HG03521 (cell line): ENCODE results near the gene YAF2.

Experiments
- ATAC-seq: cut with Tn5 transposase; IDR thresholded peaks from one replicate; pipeline ENCODE4 v1.9.1; 2021; ENCODE audit warnings: mild to moderate bottlenecking, moderate library complexity; ENCODE audit not compliant: unreplicated experiment

Gene YAF2, protein sequence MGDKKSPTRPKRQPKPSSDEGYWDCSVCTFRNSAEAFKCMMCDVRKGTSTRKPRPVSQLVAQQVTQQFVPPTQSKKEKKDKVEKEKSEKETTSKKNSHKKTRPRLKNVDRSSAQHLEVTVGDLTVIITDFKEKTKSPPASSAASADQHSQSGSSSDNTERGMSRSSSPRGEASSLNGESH

GRCh38 chr12:42238240-42239140 is at the start of gene YAF2:
TSS of gene YAF2 (minus strand) at chr12:42238248. CDS start at chr12:42238180, 68 bp downstream.
- ATAC-seq: peak; percentile 76

- ATAC-seq: no peak
Measured at GRCh38 chr12:42286741-42287140, 48.7 kb upstream of the YAF2 start.

GRCh38 chr12:42285431-42285830 is 47.4 kb upstream of the YAF2 start:
- ATAC-seq: no peak

- ATAC-seq: no peak
Measured at GRCh38 chr12:42284876-42285275, 46.8 kb upstream of the YAF2 start.

DNA sequence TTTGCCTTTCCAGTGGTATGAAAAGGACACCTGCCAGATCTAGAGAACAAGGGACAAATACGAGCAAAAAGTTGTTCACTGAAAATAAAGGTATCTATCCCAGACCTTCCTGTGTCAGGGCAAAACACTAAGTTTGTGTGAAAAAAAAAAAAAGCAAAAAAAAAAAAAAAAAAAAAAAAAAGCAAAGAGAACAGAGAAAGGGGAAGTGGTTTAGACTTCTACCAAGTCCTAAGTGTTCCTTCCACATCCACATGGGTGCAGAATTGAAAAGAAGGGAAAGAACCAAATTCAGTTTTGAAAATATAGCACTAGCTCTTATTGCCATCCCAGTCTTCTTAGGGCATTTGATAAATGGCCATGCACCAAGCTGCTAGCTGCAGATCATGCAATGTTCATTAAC is 46.1 kb upstream of the YAF2 start:
- ATAC-seq: no peak

DNA sequence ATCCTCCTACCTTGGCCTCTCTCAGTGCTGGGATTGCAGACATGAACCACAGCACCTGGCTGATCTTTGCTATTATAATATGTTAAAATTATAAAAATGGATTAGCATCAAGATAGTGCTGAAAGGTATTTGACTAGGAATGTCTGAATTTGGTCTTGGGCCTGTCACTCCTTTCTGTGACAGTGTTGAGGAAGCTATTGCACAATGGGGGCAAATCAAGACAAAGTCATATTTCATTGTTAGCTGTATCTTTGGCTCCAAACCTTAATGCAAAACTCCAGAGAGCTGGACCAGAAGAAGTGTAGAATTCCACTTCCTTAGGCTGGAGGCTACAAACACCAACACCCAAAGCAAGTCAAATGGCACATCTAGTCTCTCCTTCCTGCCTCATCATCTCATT is 45.7 kb upstream of the YAF2 start:
- ATAC-seq: no peak

DNA sequence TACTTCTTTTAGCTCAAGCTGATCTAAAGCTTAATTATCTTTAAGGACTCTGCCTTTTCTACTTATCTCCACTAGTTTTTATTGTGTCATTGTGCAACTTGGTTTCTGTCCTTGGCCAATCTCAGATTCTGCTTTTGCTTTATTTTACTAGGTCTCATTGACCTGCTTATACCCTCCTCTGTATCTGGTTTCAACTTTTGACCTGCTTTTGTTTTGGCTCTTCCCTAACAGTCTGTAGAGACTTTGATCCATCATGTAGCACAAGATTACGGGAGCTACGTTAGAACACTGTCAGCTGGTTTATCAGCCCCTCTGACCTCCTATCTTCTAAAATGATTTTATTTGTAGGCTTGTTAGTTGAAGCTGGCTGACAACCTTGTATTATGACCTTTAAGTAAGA is 44.2 kb upstream of the YAF2 start:
- no peak for ATAC-seq

DNA sequence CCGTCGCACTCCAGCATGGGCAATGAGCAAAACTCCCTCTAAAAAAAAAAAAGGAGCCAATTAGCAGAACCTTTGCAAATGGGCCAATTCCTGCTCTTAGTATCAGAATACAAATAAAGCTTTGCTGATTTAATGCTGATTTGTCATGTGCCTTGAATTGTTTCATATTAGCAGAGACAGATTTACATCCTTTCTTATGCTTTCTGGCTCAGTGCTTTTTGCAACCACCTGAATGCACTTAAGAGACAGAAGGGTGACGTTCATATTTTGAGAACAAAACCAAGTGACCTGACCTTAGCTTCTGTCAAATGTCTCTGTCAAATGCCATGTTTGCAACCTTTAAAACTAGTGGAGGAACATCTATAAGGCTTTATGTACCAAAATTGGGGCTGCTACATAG is 43.8 kb upstream of the YAF2 start:
- no peak for ATAC-seq

DNA sequence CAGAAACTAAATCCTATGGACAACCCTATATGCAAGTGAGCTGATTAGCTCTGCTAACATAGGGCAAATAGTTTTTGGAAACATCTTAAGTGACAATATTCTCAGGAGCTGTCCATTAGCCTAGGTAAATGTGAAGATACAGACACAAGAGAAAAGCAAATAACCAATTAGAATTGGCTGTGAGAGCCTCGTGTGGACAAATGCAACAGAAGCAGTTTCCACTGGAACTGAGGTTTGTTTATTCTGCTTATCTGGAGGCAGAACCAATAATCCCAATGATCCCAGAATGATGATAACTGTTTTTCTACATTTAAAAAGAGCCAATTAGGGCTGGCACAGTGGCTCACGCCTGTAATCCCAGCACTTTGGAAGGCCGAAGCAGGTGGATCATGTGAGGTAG is 43.2 kb upstream of the YAF2 start:
- no peak for ATAC-seq

DNA sequence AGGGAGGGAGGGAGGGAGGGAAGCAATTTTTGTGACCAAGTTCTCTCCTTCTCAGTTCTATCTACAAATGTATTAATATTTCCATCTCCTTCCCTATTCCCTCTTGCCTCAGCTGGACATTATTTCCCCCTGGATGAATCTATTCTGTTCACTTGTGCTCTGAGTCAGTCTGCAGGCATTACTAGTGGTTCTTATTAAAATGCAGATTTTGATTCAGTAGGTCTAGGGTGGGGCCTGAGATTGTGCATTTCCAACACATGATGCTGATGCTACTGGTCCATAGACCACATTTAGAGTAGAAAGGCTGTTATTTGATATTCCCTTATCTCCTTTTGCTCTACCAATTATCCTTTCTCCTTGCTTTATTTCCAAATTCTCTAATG is 40.1 kb upstream of the YAF2 start:
- ATAC-seq: no peak

DNA sequence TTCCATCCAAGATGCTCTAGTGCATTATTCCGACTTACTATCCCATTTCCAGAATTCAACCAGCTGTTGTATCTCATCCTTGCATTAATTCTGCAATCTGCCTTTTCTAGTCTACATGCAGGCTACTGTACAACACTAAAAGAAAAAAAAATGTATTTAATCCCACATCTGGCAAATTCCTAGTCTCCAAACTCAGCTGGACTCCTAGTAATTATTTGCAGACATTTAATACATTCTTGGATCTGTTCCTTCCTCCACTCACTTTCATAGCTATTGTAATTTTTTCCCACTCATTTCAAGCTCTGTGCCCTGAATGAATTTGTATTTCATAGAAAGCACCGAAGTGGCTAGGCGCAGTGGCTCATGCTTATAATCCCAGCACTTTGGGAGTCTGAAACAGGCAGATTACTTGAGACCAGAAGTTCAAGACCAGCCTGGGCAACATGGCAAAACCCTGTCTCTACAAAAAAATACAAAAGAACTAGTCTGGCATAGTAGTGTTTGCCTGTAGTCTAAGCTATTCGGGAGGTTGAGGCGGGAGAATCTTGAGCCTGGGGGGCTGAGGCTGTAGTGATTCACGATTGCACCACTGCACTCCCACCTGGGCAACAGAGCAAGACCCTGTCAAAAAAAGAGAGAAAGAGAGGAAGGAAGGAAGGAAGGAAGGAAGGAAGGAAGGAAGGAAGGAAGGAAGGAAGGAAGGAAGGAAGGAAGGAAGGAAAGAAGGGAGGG is 39.5 kb upstream of the YAF2 start:
- no peak for ATAC-seq

DNA sequence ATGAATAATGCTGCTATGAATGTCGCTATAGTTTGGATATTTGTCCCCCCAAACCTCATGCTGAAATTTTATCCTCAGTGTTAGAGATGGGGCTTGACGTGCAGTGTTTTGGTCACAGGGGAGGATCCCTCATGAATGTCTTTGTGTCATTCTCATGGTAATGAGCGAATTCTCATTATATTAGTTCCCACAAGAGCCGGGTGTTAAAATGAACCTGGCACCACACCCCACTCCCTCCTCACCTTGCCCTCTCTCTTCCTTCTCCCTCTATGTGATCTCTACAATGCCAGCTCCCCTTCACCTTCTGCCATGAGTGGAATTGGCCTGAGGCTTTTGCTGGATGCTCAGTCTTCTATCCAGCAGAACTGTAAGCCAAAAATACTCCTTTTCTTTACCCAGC is 37.5 kb upstream of the YAF2 start:
- ATAC-seq: no peak

DNA sequence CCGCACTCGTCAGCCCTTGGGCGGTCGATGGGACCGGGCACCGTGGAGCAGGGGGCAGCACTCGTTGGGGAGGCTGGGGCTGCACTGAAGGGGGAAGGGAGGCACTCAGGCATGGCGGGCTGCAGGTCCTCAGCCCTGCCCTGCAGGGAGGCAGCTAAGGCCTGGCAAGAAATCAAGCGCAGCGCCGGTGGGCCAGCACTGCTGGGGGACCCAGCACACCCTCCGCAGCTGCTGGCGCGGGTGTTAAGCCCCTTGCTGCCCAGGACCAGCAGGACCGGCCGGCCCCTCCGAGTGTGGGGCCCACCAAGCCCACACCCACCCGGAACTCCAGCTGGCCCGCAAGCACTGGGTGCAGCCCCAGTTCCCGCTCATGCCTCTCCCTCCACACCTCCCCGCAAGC is 35.7 kb upstream of the YAF2 start:
- no peak for ATAC-seq

- ATAC-seq: no peak
Measured at GRCh38 chr12:42270596-42270995, 32.5 kb upstream of the YAF2 start.

- no peak for ATAC-seq
Measured at GRCh38 chr12:42267413-42268190, 29.6 kb upstream of the YAF2 start.

GRCh38 chr12:42266579-42267230 is 28.7 kb upstream of the YAF2 start:
- ATAC-seq: no peak

DNA sequence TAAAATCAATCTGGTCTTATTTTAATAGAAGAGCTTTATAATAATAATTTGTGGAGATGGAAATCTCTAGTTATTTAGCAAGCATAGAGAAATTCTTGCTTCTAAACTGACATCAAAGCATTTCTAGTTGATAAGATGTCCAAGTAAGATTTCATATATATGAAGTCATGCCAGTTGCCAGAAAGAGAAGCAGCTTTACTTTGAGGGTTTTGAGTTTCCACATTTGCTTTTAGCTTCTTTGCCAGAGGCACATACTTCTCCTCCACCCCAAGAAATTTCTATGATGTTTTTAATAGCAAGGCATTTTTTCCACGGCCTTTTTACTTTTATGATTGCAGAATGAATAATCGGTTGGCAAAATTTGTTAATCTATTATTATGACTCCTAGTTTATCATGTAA is 24.2 kb upstream of the YAF2 start:
- no peak for ATAC-seq

- ATAC-seq: no peak
Measured at GRCh38 chr12:42261708-42262107, 23.7 kb upstream of the YAF2 start.

- ATAC-seq: no peak
Measured at GRCh38 chr12:42260518-42260917, 22.5 kb upstream of the YAF2 start.

GRCh38 chr12:42259699-42260098 is 21.7 kb upstream of the YAF2 start:
- ATAC-seq: no peak

GRCh38 chr12:42255866-42256261 is 17.8 kb upstream of the YAF2 start:
- ATAC-seq: no peak
